CD4-positive, alpha-beta T cell (primary cell): ENCODE results near the gene C1orf105. TPM values are rescaled to one million over a fixed set of nuclear protein-coding genes. Genes with fewer than 3 reads are reported as not detected.

ENCODE experiments used
- ATAC-seq: fragments of 200-7000 bp; cut with Tn5 transposase; one replicate; pipeline ENCODE4 v1.10.0; 2022; ENCODE audit warnings: mild to moderate bottlenecking; ENCODE audit not compliant: poor library complexity
- CTCF ChIA-PET: fragments of 350-600 bp; sonication (Branson Sonifier 250); formaldehyde crosslinking; loops from one replicate; lab custom pipeline; 2021; ENCODE audit warnings: antibody characterized with exemption, inconsistent platforms; lab: Charles Lee
- POLR2A ChIA-PET: fragments of 350-600 bp; sonication (Branson Sonifier 250); formaldehyde crosslinking; loops from one replicate; lab custom pipeline; 2021; ENCODE audit warnings: antibody characterized with exemption, inconsistent platforms; lab: Charles Lee
- DNase-seq, 14 experiments: peaks; one replicate each; pipeline ENCODE4 v3.0.0-alpha.2; 2013 to 2020; ENCODE audit warnings: mixed read lengths in 2 of 14
- H3K27ac ChIP-seq, 2 donors: one replicate each; pipeline versions ENCODE4 v1.5.1 to v1.7.0; 2013; ENCODE audit warnings: low read length in 2 of 2, low read depth in 1 of 2, mild to moderate bottlenecking in 1 of 2
- H3K27me3 ChIP-seq, 2 experiments: 1 replicate in 1 of 2; 2 replicates in 1 of 2; pipeline versions ENCODE4 v1.6.1 to v1.7.0; 2013; ENCODE audit warnings: low read length in 2 of 2, control low read depth in 1 of 2, mild to moderate bottlenecking in 1 of 2, moderate library complexity in 1 of 2; ENCODE audit not compliant: insufficient read depth in 2 of 2, control insufficient read depth in 1 of 2
- H3K36me3 ChIP-seq: one replicate; pipeline ENCODE4 v1.6.1; 2013; ENCODE audit warnings: low read length, control low read depth; ENCODE audit not compliant: insufficient read depth
- H3K4me1 ChIP-seq: one replicate; pipeline ENCODE4 v1.6.1; 2013; ENCODE audit warnings: low read length, control low read depth; ENCODE audit not compliant: insufficient read depth
- H3K4me3 ChIP-seq: one replicate; pipeline ENCODE4 v1.5.1; 2013; ENCODE audit warnings: mild to moderate bottlenecking, low read length, moderate library complexity
- H3K9me3 ChIP-seq, 2 experiments: 1 replicate in 1 of 2; 2 replicates in 1 of 2; pipeline versions ENCODE4 v1.6.1 to v1.7.0; 2013; ENCODE audit warnings: low read length in 2 of 2, mild to moderate bottlenecking in 2 of 2, control low read depth in 1 of 2, moderate library complexity in 1 of 2; ENCODE audit not compliant: control insufficient read depth in 1 of 2, insufficient read depth in 1 of 2
- H3K27ac Mint-ChIP-seq: one replicate; pipeline ENCODE4 v1.8.0; 2020; ENCODE audit warnings: mixed read lengths
- H3K27me3 Mint-ChIP-seq: one replicate; pipeline ENCODE4 v1.8.0; 2021; ENCODE audit warnings: mixed read lengths
- H3K36me3 Mint-ChIP-seq: one replicate; pipeline ENCODE4 v1.8.0; 2021; ENCODE audit warnings: low read depth, mixed read lengths
- H3K4me1 Mint-ChIP-seq: one replicate; pipeline ENCODE4 v1.8.0; 2021; ENCODE audit warnings: low read depth, mixed read lengths
- H3K4me3 Mint-ChIP-seq: one replicate; pipeline ENCODE4 v1.8.0; 2020; ENCODE audit warnings: mild to moderate bottlenecking, mixed read lengths
- H3K9me3 Mint-ChIP-seq: one replicate; pipeline ENCODE4 v1.8.0; 2020; ENCODE audit warnings: mixed read lengths
- CTCF ChIP-seq: fragments of 200-600 bp; IDR thresholded peaks from one replicate; pipeline ENCODE4 v1.8.0; 2022; ENCODE audit warnings: antibody characterized with exemption, mild to moderate bottlenecking
- intact Hi-C, 2 experiments: fragments of 100-400 bp; cut with DNase I in 1 of 2; cut with micrococcal nuclease in 1 of 2; formaldehyde crosslinking; loops; one replicate each; pipeline versions ENCODE4 v1.15.1 to v1.9.0; 2023 to 2025; cut with DNase I, micrococcal nuclease
- total RNA-seq, 174 experiments: library from RNA in 2 of 174; stranded (reverse) in 2 of 174; gene quantifications; one replicate each; pipeline ENCODE4 v1.2.3 and lab custom pipeline; 2021 to 2026

C1orf105 gene
- total RNA-seq, 2 experiments from 2014 or later, result not detected

- Mint-ChIP-seq H3K27ac (no peak overlapping the region), H3K36me3 (no peaks in the 10 kb centered on the region), H3K9me3 (no peaks in the 10 kb centered on the region), H3K4me1 (no peaks in the 10 kb centered on the region), H3K4me3 (no peak overlapping the region), H3K27me3 (no peaks in the 10 kb centered on the region)
- Histone ChIP-seq H3K36me3 (no peaks in the 10 kb centered on the region), H3K9me3 (no peaks in the 10 kb centered on the region), H3K27ac (no peak overlapping the region), H3K4me1 (no peaks in the 10 kb centered on the region), H3K27me3 (no peaks in the 10 kb centered on the region), H3K4me3 (no peak overlapping the region)
- intact Hi-C loops, result no loop called here
- TF ChIP-seq CTCF, result no peak
- ChIA-PET CTCF (no interaction called here), POLR2A (no interaction called here)
- no peak for DNase-seq
- no peak for ATAC-seq
Observed at GRCh38 chr1:172472495-172472894, 52.0 kb downstream of the C1orf105 start.

- Histone ChIP-seq H3K27ac (no peak overlapping the region), H3K36me3 (no peaks in the 10 kb centered on the region), H3K4me3 (no peak overlapping the region), H3K4me1 (no peaks in the 10 kb centered on the region), H3K27me3 (no peaks in the 10 kb centered on the region), H3K9me3 (no peaks in the 10 kb centered on the region)
- Mint-ChIP-seq H3K27ac (no peak overlapping the region), H3K4me1 (no peaks in the 10 kb centered on the region), H3K9me3 (no peaks in the 10 kb centered on the region), H3K4me3 (no peak overlapping the region), H3K36me3 (no peaks in the 10 kb centered on the region), H3K27me3 (no peaks in the 10 kb centered on the region)
- ChIA-PET CTCF (no interaction called here), POLR2A (interaction anchor here (0.6 to 0.9 kb wide), 2 partner anchors 59 to 330 kb away, joined by 3 to 4 read pairs; no protein-coding TSS in a partner anchor)
- ATAC-seq (no peak), DNase-seq (peak in 1 of 14 experiments; percentile 2)
- intact Hi-C loops, result no loop called here
- no peak for TF ChIP-seq CTCF
Observed at GRCh38 chr1:172473302-172473701, 52.8 kb downstream of the C1orf105 start.

GRCh38 chr1:172473842-172474241 is 53.4 kb downstream of the C1orf105 start:
- Mint-ChIP-seq H3K4me3 (no peak overlapping the region), H3K36me3 (no peaks in the 10 kb centered on the region), H3K4me1 (no peaks in the 10 kb centered on the region), H3K9me3 (no peaks in the 10 kb centered on the region), H3K27ac (no peak overlapping the region), H3K27me3 (no peaks in the 10 kb centered on the region)
- Histone ChIP-seq H3K27ac (no peak overlapping the region), H3K36me3 (no peaks in the 10 kb centered on the region), H3K27me3 (no peaks in the 10 kb centered on the region), H3K9me3 (no peaks in the 10 kb centered on the region), H3K4me3 (no peak overlapping the region), H3K4me1 (no peaks in the 10 kb centered on the region)
- no peak for TF ChIP-seq CTCF
- POLR2A ChIA-PET, result interaction anchor here (0.6 kb wide), 1 partner anchor 330 kb away, joined by 3 read pairs; no protein-coding TSS in a partner anchor
- CTCF ChIA-PET, result interaction anchor here (0.6 kb wide), 1 partner anchor 13 kb away, joined by 3 read pairs; no protein-coding TSS in a partner anchor
- ATAC-seq, result no peak
- intact Hi-C loops, result no loop called here
- DNase-seq, result no peak
